GM23338 (cell line): Measurements from ENCODE around the gene IKBKG. TPM values are rescaled to one million over a fixed set of nuclear protein-coding genes. Genes with fewer than 3 reads are reported as not detected.

ENCODE experiments used
- ATAC-seq: fragments of 200-7000 bp; cut with Tn5 transposase; 3 replicates; pipeline ENCODE4 v1.9.1; 2020
- DNase-seq: peaks from one replicate; pipeline ENCODE4 v3.0.0-alpha.2; 2015; ENCODE audit warnings: low spot score
- H2AFZ ChIP-seq: fragments of 200-600 bp; sonication (generic); 2 replicates; pipeline ENCODE4 v1.8.0; 2016; ENCODE audit warnings: antibody characterized with exemption, mild to moderate bottlenecking, moderate library complexity
- H3F3A ChIP-seq: fragments of 200-600 bp; sonication (generic); replicated peaks from 2 replicates; pipeline ENCODE4 v1.8.0; 2017; ENCODE audit warnings: antibody characterized with exemption, mixed run types, low read depth
- H3K27ac ChIP-seq: fragments of 200-600 bp; sonication (generic); 2 replicates; pipeline ENCODE4 v1.6.1; 2016; ENCODE audit warnings: low read depth
- H3K27me3 ChIP-seq: fragments of 200-600 bp; sonication (generic); 2 replicates; pipeline ENCODE4 v1.8.0; 2016; ENCODE audit warnings: mild to moderate bottlenecking, mixed run types, moderate library complexity; ENCODE audit not compliant: insufficient read depth
- H3K36me3 ChIP-seq: fragments of 200-600 bp; sonication (generic); 2 replicates; pipeline ENCODE4 v1.8.0; 2016; ENCODE audit warnings: mild to moderate bottlenecking; ENCODE audit not compliant: insufficient read depth
- H3K4me1 ChIP-seq: fragments of 200-600 bp; sonication (generic); 2 replicates; pipeline ENCODE4 v1.8.0; 2016; ENCODE audit warnings: mild to moderate bottlenecking, moderate library complexity; ENCODE audit not compliant: insufficient read depth
- H3K4me2 ChIP-seq: fragments of 200-600 bp; sonication (generic); 2 replicates; pipeline ENCODE4 v1.7.1; 2017; ENCODE audit warnings: mixed run types
- H3K4me3 ChIP-seq: fragments of 200-600 bp; sonication (generic); 2 replicates; pipeline ENCODE4 v1.6.1; 2016; ENCODE audit warnings: mixed run types
- H3K79me2 ChIP-seq: fragments of 200-600 bp; sonication (generic); replicated peaks from 2 replicates; pipeline ENCODE4 v1.8.0; 2017; ENCODE audit warnings: mild to moderate bottlenecking; ENCODE audit not compliant: insufficient read depth
- H3K9me2 ChIP-seq: fragments of 200-600 bp; sonication (generic); 2 replicates; pipeline ENCODE4 v1.8.0; 2017; ENCODE audit not compliant: insufficient read depth
- H4K20me1 ChIP-seq: fragments of 200-600 bp; sonication (generic); replicated peaks from 2 replicates; pipeline ENCODE4 v1.8.0; 2017; ENCODE audit warnings: mild to moderate bottlenecking; ENCODE audit not compliant: insufficient read depth
- H3K27ac Mint-ChIP-seq: 2 replicates; pipeline ENCODE4 v1.8.0; 2020; ENCODE audit warnings: inconsistent platforms, mild to moderate bottlenecking, moderate library complexity, mixed read lengths
- H3K27me3 Mint-ChIP-seq: 3 replicates; pipeline ENCODE4 v1.8.0; 2022; ENCODE audit warnings: low read depth, mild to moderate bottlenecking, moderate library complexity, mixed read lengths, inconsistent platforms; ENCODE audit not compliant: insufficient read depth, poor library complexity
- H3K36me3 Mint-ChIP-seq: 3 replicates; pipeline ENCODE4 v1.8.0; 2021; ENCODE audit warnings: low read depth, mild to moderate bottlenecking, inconsistent platforms, moderate library complexity, mixed read lengths
- H3K4me1 Mint-ChIP-seq: 3 replicates; pipeline ENCODE4 v1.8.0; 2020; ENCODE audit warnings: mild to moderate bottlenecking, inconsistent platforms, mixed read lengths
- H3K4me3 Mint-ChIP-seq: 3 replicates; pipeline ENCODE4 v1.8.0; 2021; ENCODE audit warnings: moderate library complexity, mild to moderate bottlenecking, inconsistent platforms, mixed read lengths
- H3K9me3 Mint-ChIP-seq: 3 replicates; pipeline ENCODE4 v1.8.0; 2020; ENCODE audit warnings: moderate library complexity, mild to moderate bottlenecking, inconsistent platforms, mixed read lengths
- EZH2 ChIP-seq: fragments of 200-600 bp; sonication (generic); IDR thresholded peaks from one replicate; pipeline ENCODE4 v1.8.0; 2017; ENCODE audit warnings: antibody characterized with exemption, mild to moderate bottlenecking, low read depth; ENCODE audit not compliant: unreplicated experiment
- JUNB ChIP-seq: IDR thresholded peaks from one replicate; pipeline ENCODE4 v1.6.1; 2016; ENCODE audit warnings: antibody characterized with exemption; ENCODE audit not compliant: unreplicated experiment
- NANOG ChIP-seq: IDR thresholded peaks from 2 replicates; pipeline ENCODE4 v1.6.1; 2016; ENCODE audit warnings: antibody characterized with exemption, borderline replicate concordance
- ZNF114 ChIP-seq: fragments of 250-450 bp; sonication (Bioruptor Pico); IDR thresholded peaks from 2 replicates; pipeline ENCODE4 v1.5.0; 2020; ENCODE audit warnings: mild to moderate bottlenecking, moderate library complexity
- ZNF331 ChIP-seq: fragments of 250-450 bp; sonication (Bioruptor Pico); IDR thresholded peaks from 2 replicates; pipeline ENCODE4 v1.5.0; 2020; ENCODE audit warnings: low read depth, mild to moderate bottlenecking, moderate library complexity
- polyA plus RNA-seq: library from polyadenylated mRNA; unstranded; fragments of >200 nt; fragmentation: Nextera tagmentation; extraction: Ambion mirVana; gene quantifications from 2 replicates; pipeline ENCODE4 v1.2.1, GENCODE V29; 2016
- total RNA-seq: library from RNA; depleted of rRNA; stranded (reverse); fragments of >200 nt; shearing (Covaris generic); gene quantifications from 2 replicates; pipeline ENCODE4 v1.2.3, GENCODE V29; 2014
- TF ChIP-seq, protein P1 (sequence below): IDR thresholded peaks from 2 replicates; pipeline ENCODE4 v1.6.1; 2016; ENCODE audit warnings: antibody characterized with exemption
- TF ChIP-seq, protein P2 (sequence below): IDR thresholded peaks from one replicate; pipeline ENCODE4 v1.6.1; 2018; ENCODE audit warnings: antibody characterized with exemption; ENCODE audit not compliant: unreplicated experiment
- TF ChIP-seq, protein P3 (sequence below): fragments of 250-450 bp; sonication (Bioruptor Pico); IDR thresholded peaks from 2 replicates; pipeline ENCODE4 v1.5.0; 2020; ENCODE audit warnings: mild to moderate bottlenecking, moderate library complexity
- TF ChIP-seq, protein P4 (sequence below), 2 experiments: fragments of 200-600 bp in 1 of 2; sonication (generic) in 1 of 2; conservative IDR thresholded peaks; 2 replicates each; pipeline versions ENCODE4 v1.5.1 to v1.6.1; 2016 to 2017; ENCODE audit warnings: antibody characterized with exemption in 2 of 2, low read depth in 2 of 2, mild to moderate bottlenecking in 2 of 2, moderate library complexity in 1 of 2

Gene IKBKG
- total and polyA plus RNA-seq, 2 experiments from 2014 or later, result 11.5 to 14.9 TPM

DNA sequence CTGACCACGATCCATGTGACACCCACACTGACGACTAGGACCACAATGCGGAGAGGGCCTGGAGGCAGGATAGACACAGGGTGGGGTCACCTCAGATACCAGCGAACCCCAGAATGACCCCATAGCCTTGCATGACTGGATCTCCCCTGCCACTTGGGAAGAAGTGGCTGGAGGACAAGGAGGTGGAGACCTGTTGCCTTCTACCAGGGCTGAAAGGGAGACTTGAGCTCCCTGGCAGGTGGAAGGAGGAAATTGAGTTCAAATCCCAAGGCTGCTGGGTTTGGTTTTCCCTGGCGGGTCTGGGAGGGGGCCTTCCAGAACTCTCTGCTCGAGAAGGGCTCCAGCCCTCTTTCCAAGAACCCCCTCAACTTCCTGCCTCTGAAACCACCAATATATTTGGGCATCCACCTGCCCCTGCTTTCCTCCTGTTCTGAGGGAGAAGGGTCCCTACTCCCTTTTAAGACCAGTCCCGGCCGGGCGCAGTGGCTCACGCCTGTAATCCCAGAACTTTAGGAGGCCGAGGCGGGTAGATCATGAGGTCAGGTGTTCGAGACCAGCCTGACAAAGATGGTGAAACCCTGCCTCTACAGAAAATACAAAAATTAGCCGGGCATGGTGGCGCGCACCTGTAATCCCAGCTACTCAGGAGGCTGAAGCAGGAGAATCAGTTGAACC is 34.4 kb upstream of the IKBKG start:
- H3K4me1 ChIP-seq, result peaks cover 8% of the 10 kb centered on the region
- H3K79me2 ChIP-seq, result no peaks in the 10 kb centered on the region
- TF ChIP-seq NANOG, result no peak
- TF ChIP-seq, protein P1, sequence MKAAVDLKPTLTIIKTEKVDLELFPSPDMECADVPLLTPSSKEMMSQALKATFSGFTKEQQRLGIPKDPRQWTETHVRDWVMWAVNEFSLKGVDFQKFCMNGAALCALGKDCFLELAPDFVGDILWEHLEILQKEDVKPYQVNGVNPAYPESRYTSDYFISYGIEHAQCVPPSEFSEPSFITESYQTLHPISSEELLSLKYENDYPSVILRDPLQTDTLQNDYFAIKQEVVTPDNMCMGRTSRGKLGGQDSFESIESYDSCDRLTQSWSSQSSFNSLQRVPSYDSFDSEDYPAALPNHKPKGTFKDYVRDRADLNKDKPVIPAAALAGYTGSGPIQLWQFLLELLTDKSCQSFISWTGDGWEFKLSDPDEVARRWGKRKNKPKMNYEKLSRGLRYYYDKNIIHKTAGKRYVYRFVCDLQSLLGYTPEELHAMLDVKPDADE, result no peak
- TF ChIP-seq, protein P2, sequence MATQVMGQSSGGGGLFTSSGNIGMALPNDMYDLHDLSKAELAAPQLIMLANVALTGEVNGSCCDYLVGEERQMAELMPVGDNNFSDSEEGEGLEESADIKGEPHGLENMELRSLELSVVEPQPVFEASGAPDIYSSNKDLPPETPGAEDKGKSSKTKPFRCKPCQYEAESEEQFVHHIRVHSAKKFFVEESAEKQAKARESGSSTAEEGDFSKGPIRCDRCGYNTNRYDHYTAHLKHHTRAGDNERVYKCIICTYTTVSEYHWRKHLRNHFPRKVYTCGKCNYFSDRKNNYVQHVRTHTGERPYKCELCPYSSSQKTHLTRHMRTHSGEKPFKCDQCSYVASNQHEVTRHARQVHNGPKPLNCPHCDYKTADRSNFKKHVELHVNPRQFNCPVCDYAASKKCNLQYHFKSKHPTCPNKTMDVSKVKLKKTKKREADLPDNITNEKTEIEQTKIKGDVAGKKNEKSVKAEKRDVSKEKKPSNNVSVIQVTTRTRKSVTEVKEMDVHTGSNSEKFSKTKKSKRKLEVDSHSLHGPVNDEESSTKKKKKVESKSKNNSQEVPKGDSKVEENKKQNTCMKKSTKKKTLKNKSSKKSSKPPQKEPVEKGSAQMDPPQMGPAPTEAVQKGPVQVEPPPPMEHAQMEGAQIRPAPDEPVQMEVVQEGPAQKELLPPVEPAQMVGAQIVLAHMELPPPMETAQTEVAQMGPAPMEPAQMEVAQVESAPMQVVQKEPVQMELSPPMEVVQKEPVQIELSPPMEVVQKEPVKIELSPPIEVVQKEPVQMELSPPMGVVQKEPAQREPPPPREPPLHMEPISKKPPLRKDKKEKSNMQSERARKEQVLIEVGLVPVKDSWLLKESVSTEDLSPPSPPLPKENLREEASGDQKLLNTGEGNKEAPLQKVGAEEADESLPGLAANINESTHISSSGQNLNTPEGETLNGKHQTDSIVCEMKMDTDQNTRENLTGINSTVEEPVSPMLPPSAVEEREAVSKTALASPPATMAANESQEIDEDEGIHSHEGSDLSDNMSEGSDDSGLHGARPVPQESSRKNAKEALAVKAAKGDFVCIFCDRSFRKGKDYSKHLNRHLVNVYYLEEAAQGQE, result no peak
- TF ChIP-seq EZH2, result no peak
- TF ChIP-seq, protein P3, sequence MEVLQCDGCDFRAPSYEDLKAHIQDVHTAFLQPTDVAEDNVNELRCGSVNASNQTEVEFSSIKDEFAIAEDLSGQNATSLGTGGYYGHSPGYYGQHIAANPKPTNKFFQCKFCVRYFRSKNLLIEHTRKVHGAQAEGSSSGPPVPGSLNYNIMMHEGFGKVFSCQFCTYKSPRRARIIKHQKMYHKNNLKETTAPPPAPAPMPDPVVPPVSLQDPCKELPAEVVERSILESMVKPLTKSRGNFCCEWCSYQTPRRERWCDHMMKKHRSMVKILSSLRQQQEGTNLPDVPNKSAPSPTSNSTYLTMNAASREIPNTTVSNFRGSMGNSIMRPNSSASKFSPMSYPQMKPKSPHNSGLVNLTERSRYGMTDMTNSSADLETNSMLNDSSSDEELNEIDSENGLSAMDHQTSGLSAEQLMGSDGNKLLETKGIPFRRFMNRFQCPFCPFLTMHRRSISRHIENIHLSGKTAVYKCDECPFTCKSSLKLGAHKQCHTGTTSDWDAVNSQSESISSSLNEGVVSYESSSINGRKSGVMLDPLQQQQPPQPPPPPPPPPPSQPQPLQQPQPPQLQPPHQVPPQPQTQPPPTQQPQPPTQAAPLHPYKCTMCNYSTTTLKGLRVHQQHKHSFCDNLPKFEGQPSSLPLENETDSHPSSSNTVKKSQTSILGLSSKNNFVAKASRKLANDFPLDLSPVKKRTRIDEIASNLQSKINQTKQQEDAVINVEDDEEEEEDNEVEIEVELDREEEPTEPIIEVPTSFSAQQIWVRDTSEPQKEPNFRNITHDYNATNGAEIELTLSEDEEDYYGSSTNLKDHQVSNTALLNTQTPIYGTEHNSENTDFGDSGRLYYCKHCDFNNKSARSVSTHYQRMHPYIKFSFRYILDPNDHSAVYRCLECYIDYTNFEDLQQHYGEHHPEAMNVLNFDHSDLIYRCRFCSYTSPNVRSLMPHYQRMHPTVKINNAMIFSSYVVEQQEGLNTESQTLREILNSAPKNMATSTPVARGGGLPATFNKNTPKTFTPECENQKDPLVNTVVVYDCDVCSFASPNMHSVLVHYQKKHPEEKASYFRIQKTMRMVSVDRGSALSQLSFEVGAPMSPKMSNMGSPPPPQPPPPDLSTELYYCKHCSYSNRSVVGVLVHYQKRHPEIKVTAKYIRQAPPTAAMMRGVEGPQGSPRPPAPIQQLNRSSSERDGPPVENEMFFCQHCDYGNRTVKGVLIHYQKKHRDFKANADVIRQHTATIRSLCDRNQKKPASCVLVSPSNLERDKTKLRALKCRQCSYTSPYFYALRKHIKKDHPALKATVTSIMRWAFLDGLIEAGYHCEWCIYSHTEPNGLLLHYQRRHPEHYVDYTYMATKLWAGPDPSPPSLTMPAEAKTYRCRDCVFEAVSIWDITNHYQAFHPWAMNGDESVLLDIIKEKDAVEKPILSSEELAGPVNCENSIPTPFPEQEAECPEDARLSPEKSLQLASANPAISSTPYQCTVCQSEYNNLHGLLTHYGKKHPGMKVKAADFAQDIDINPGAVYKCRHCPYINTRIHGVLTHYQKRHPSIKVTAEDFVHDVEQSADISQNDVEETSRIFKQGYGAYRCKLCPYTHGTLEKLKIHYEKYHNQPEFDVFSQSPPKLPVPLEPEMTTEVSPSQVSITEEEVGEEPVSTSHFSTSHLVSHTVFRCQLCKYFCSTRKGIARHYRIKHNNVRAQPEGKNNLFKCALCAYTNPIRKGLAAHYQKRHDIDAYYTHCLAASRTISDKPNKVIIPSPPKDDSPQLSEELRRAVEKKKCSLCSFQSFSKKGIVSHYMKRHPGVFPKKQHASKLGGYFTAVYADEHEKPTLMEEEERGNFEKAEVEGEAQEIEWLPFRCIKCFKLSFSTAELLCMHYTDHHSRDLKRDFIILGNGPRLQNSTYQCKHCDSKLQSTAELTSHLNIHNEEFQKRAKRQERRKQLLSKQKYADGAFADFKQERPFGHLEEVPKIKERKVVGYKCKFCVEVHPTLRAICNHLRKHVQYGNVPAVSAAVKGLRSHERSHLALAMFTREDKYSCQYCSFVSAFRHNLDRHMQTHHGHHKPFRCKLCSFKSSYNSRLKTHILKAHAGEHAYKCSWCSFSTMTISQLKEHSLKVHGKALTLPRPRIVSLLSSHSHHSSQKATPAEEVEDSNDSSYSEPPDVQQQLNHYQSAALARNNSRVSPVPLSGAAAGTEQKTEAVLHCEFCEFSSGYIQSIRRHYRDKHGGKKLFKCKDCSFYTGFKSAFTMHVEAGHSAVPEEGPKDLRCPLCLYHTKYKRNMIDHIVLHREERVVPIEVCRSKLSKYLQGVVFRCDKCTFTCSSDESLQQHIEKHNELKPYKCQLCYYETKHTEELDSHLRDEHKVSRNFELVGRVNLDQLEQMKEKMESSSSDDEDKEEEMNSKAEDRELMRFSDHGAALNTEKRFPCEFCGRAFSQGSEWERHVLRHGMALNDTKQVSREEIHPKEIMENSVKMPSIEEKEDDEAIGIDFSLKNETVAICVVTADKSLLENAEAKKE, result no peak
- no peak for TF ChIP-seq ZNF114 (CRISPR knock-in tag)
- no peak for TF ChIP-seq ZNF331
- TF ChIP-seq, protein P4, sequence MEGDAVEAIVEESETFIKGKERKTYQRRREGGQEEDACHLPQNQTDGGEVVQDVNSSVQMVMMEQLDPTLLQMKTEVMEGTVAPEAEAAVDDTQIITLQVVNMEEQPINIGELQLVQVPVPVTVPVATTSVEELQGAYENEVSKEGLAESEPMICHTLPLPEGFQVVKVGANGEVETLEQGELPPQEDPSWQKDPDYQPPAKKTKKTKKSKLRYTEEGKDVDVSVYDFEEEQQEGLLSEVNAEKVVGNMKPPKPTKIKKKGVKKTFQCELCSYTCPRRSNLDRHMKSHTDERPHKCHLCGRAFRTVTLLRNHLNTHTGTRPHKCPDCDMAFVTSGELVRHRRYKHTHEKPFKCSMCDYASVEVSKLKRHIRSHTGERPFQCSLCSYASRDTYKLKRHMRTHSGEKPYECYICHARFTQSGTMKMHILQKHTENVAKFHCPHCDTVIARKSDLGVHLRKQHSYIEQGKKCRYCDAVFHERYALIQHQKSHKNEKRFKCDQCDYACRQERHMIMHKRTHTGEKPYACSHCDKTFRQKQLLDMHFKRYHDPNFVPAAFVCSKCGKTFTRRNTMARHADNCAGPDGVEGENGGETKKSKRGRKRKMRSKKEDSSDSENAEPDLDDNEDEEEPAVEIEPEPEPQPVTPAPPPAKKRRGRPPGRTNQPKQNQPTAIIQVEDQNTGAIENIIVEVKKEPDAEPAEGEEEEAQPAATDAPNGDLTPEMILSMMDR (conservative IDR thresholded peaks at IDR 0.05; ENCODE audit: low read depth in 2 of 2), result no peak
- no peak for TF ChIP-seq JUNB
- H3K9me2 ChIP-seq, result no peaks in the 10 kb centered on the region
- no peaks in the 10 kb centered on the region for H3K27me3 ChIP-seq
- no peaks in the 10 kb centered on the region for H4K20me1 ChIP-seq
- Mint-ChIP-seq H3K27me3 (peaks cover 9% of the 10 kb centered on the region), H3K4me3 (no peak overlapping the region), H3K36me3 (peaks cover 11% of the 10 kb centered on the region; the same call in 2 of the 3 replicates), H3K27ac (no peak overlapping the region), H3K9me3 (no peaks in the 10 kb centered on the region), H3K4me1 (peaks cover 12% of the 10 kb centered on the region)
- DNase-seq (no peak), ATAC-seq (no peak)
- no peak overlapping the region for H3K27ac ChIP-seq
- H3K4me2 ChIP-seq, result no peak overlapping the region
- H2AFZ ChIP-seq, result no peak overlapping the region
- H3K4me3 ChIP-seq, result no peak overlapping the region
- H3K36me3 ChIP-seq, result no peaks in the 10 kb centered on the region
- 0 out of 2 replicates have a peak, but pooled peaks cover 4% of the 10 kb centered on the region for H3F3A ChIP-seq
